ENCODE measurements around the gene PCSK6.

PCSK6 gene

DNA sequence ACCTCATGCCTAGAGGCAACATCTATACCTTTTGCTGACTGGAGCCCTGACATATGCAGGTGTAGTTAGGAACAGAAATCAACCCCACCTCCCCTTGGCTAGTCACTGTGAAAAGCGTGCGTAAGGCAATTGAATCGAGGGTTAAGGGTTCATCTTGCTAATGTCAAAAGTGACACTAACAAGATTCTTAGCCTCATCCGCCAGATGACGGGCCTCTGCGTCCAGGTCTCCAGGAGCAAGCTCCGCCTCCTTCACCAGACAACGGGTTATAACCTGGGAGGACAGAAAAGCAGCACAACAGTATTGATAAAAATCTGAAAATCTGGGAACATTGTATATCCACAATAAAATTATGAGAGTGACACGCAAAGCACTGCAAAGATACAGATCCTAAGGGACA lies 216.9 kb downstream of the PCSK6 start:
- no peak overlapping the region for H3K27ac ChIP-seq
- ChIA-PET POLR2A (ENCODE audit: low non-redundant PET) (no interaction called here), CTCF (interaction anchor here (0.6 kb wide), 1 partner anchor 16 kb away, joined by 3 read pairs; no protein-coding TSS in a partner anchor)
- TF ChIP-seq, protein P1, sequence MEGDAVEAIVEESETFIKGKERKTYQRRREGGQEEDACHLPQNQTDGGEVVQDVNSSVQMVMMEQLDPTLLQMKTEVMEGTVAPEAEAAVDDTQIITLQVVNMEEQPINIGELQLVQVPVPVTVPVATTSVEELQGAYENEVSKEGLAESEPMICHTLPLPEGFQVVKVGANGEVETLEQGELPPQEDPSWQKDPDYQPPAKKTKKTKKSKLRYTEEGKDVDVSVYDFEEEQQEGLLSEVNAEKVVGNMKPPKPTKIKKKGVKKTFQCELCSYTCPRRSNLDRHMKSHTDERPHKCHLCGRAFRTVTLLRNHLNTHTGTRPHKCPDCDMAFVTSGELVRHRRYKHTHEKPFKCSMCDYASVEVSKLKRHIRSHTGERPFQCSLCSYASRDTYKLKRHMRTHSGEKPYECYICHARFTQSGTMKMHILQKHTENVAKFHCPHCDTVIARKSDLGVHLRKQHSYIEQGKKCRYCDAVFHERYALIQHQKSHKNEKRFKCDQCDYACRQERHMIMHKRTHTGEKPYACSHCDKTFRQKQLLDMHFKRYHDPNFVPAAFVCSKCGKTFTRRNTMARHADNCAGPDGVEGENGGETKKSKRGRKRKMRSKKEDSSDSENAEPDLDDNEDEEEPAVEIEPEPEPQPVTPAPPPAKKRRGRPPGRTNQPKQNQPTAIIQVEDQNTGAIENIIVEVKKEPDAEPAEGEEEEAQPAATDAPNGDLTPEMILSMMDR (conservative IDR thresholded peaks at IDR 0.05; ENCODE audit: low read depth): no peak
- no peak for DNase-seq (ENCODE audit: low spot score)

DNA sequence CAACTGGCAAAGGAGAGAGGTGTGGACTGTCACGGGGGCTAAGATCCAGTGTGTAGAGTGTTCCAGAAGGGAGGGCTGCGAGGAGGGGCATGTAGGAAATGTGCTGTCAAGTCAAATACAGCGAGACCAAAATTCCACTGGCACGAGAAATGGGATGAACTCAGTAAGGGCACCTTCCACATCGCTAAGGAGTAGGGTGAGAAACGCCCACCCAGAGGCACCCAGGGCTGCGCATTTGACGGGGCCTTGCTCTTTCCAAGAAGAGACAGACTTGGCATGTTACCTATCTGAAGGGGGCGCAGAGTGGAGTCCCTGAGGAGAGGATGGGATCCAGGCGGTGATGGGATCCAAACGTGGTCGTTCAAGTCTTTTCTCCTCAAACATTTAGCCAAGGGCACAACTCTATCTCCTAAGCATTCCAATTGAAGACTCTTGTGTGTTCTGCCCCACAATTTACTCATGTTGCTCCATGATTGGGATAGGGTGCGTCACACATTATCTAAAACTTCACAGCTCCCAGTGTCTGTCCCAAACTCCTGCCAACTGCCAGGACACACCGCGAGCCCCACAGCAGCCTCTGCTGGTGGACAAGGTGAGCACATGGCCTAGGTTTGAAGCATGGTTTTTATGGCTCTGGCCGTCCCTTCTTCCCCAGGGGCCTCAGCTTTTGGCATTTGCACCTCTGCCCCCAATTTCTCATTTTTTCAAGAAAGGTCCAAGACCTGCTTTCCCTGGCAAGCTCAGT lies 219.9 kb downstream of the PCSK6 start:
- CTCF ChIA-PET: interaction anchor here (0.6 to 1.4 kb wide), 3 partner anchors 11 to 261 kb away, joined by 4 to 8 read pairs (median 4); no protein-coding TSS in a partner anchor
- no peak for DNase-seq (ENCODE audit: low spot score)
- POLR2A ChIA-PET (ENCODE audit: low non-redundant PET): interaction anchor here (0.7 kb wide), 1 partner anchor 475 kb away, joined by 14 read pairs; no protein-coding TSS in a partner anchor
- H3K27ac ChIP-seq: 0 out of 2 replicates have a peak overlapping the region, but pooled peaks have one; percentile 2
- TF ChIP-seq, protein P1 (conservative IDR thresholded peaks at IDR 0.05; ENCODE audit: low read depth): no peak; the same call in 1 of the 2 replicates

DNA sequence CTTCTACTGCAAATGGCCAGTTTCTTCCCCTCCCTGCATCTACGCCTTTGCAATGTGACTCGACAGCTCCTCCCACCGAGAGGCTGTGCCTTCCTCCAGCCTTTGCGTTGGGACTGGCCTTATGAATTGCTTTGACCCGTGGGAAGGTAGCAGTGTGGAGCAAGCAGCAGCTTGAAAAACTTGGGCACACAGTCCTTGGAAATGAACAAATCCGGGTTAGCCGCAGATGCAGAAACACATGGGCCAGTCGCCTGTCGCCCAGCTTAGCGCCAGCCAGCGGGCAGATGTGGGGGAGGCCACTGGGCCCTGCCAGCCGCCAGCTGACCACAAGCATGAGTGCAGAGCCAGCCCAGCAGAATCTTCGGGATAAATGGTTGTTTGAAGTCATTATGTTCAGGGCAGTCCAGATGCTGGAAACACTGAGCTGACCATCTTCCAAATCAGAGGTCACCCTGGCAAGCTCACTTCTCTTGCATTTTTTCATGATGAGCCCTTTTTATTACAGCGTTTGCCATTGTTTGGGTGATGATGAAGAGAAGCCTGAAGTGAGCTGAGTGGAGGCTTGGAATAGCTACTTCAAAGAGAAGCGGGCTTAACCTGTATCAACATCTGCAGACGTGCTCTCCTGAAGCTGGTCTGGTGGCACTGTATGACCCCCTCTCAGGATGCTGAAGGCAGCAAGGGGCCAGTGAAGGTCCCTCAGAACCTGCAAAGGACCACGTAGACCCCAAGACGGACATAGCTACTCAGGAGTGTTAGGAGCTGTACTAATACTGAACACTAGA lies 222.0 kb downstream of the PCSK6 start:
- TF ChIP-seq, protein P1 (conservative IDR thresholded peaks at IDR 0.05; ENCODE audit: low read depth): no peak
- no peak for DNase-seq (ENCODE audit: low spot score)
- POLR2A ChIA-PET (ENCODE audit: low non-redundant PET): no interaction called here
- peak overlapping the region; percentile 38 for H3K27ac ChIP-seq
- CTCF ChIA-PET: interaction anchor here (1.1 to 1.4 kb wide), 2 partner anchors 9 to 259 kb away, joined by 4 to 5 read pairs; no protein-coding TSS in a partner anchor

GRCh38 chr15:101266787-101267186 lies 222.7 kb downstream of the PCSK6 start:
- CTCF ChIA-PET: interaction anchor here (1.1 to 1.4 kb wide), 2 partner anchors 9 to 258 kb away, joined by 4 to 5 read pairs; no protein-coding TSS in a partner anchor
- TF ChIP-seq, protein P1 (conservative IDR thresholded peaks at IDR 0.05; ENCODE audit: low read depth): no peak
- POLR2A ChIA-PET (ENCODE audit: low non-redundant PET): no interaction called here
- peak overlapping the region; percentile 38 for H3K27ac ChIP-seq
- DNase-seq (ENCODE audit: low spot score): no peak

- no peak for DNase-seq (ENCODE audit: low spot score)
- CTCF ChIA-PET: interaction anchor here (1.1 to 1.4 kb wide), 2 partner anchors 10 to 258 kb away, joined by 4 to 5 read pairs; no protein-coding TSS in a partner anchor
- POLR2A ChIA-PET (ENCODE audit: low non-redundant PET): no interaction called here
- no peak overlapping the region for H3K27ac ChIP-seq
- TF ChIP-seq, protein P1 (conservative IDR thresholded peaks at IDR 0.05; ENCODE audit: low read depth): no peak
These were observed 223.5 kb downstream of the PCSK6 start for GRCh38 chr15:101266034-101266433.

- POLR2A ChIA-PET (ENCODE audit: low non-redundant PET): no interaction called here
- CTCF ChIA-PET: no interaction called here
- no peak for DNase-seq (ENCODE audit: low spot score)
- no peak overlapping the region for H3K27ac ChIP-seq
- TF ChIP-seq, protein P1 (conservative IDR thresholded peaks at IDR 0.05; ENCODE audit: low read depth): no peak
These were observed 224.4 kb downstream of the PCSK6 start for GRCh38 chr15:101264911-101265641.
